Ovary (tissue), 3 donors: ENCODE results near the gene PPP1CA.

Experiments used
- CTCF ChIP-seq, 3 donors: fragments of 450-650 bp in 2 of 3; fragments of 200-600 bp in 1 of 3; IDR thresholded peaks; one replicate each; pipeline versions ENCODE4 v1.5.1 to v1.8.0; 2016 to 2022; ENCODE audit warnings: antibody characterized with exemption in 3 of 3, mild to moderate bottlenecking in 1 of 3
- EP300 ChIP-seq: sonication (generic); formaldehyde crosslinking; IDR thresholded peaks from one replicate; pipeline ENCODE4 v1.6.1; 2017; ENCODE audit warnings: antibody characterized with exemption
- POLR2A ChIP-seq: fragments of 450-650 bp; IDR thresholded peaks from one replicate; pipeline ENCODE4 v1.6.1; 2017; ENCODE audit warnings: antibody characterized with exemption, mild to moderate bottlenecking, moderate library complexity
- donor health status: DM: no; HTN: no; CAD: no.

DNA sequence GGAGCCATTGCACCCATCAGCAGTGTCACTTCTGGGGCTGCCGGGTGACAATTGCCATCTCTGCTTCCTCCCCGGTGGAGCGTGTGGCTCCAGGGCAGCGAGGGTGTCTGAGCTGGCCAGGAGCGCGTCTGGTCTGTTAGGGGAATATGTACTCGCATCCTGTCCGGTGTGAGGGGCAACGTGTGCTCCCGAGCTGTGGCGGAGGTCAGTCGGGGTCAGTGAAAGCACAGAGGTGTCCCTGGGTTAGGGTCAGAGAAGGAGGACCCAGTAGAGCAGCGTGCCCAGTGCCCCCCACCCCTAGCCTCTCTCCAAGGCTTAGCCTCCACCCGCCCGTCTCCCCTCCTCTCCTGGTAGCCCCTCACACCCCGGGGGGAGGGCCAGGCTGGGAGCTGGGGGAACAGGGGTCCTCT is 29.7 kb downstream of the PPP1CA start:
- TF ChIP-seq CTCF (IDR thresholded peaks at IDR 0.05) (no peak), POLR2A (no peak), EP300 (no peak)
